Measurements from ENCODE around the gene MYO5C.

Gene MYO5C

GRCh38 chr15:52276256-52276770, 19.3 kb downstream of the MYO5C start:
- no peak for DNase-seq

GRCh38 chr15:52263563-52264282, 31.9 kb downstream of the MYO5C start:
- DNase-seq: no peak

DNA sequence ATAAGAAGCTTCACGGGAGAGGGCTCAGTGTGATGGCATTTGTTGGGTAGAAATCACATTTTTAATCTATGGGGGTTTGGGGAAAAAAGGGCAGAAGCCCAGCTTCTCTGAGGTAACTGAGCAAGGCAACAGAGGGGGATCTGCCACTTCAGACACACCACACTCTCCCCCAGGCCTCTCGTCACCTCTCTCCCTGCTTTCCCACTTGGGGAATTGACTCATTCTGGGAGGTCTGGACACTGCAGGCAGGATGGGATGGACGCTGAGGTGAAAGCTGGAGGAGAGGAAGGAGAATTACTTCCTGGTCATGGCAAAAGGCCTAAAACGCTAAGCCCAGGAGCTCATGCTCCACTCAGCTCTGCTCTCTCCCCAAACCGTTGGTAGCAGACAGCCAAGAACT, 33.2 kb downstream of the MYO5C start:
- DNase-seq: no peak

GRCh38 chr15:52261498-52262242, 33.9 kb downstream of the MYO5C start:
- no peak for DNase-seq

DNA sequence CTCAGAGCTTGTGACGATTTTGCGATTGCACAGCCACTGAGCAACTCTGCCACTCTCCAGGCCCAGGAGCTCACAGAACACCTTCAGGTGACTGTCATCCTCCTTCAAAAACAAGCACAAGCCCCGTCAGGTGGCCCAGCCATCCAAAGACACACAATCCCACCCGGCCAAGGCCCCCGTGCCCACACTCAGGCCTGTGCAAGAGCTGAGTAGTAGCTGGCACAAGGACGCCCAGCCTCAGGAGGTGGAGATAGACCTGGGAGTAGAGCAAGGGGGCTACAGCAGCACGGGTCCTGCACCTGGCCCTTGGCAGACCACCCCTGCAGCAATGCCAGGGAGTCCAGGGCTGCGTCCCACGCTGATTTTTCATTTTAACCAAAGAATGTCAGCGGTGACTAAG, 34.6 kb downstream of the MYO5C start:
- no peak for DNase-seq

DNA sequence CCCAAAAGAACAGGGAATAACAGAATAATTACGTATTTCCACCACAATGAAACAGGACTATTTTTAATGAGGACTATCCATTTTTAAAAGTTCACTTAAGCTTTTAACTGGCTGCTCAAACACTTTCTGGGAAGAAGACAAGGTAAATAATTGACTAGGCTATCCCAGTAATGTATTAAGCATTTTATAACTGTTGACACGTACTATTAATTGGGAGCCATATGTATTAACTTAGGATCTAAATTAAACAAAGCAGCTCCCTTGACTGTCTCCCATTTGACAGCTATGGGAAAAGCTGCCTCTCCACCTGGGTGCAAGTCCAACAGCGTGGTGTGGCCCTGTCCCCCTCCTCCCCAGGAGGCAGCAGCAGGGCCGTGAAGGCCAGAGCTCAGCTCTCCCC, 36.1 kb downstream of the MYO5C start:
- no peak for DNase-seq

GRCh38 chr15:52258461-52258860, 37.1 kb downstream of the MYO5C start:
- no peak for DNase-seq

DNA sequence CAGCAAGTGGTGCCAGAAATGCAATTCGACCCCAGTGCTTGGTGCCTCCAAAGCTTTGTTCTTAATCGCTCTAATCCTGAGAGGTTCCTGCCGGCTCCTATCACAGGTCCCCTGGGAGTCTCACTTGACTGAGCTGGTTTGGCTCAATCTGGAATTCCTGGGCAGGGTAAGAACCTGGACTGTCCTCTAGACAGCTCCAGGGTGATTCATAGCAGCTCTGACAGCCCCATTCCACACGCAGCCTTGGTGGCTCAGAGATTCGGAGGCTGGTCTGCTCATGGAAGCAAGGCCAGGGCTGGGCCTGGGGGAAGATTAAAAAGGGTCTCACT, 37.9 kb downstream of the MYO5C start:
- peak; percentile 50 for DNase-seq

- peak; percentile 34 for DNase-seq
Observed at GRCh38 chr15:52256930-52257733, 38.5 kb downstream of the MYO5C start.

DNA sequence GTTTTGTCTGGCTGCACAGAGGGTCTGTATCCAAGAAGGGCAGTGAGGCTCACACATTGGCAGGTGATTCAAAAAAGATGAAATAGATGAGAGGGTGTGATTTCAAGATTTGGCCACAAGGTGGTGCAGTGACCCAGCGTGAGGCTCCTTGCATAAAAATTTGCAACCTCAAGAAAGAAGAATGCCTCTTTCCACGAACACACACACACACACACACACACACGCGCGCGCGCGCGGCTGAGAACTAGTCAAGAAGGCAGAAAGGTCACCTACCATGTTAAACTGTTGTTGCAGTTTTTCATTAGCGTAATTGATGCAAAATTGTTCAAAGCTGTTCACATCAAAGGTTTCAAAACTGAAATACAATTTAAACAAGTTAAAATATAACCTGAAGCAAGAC, 39.2 kb downstream of the MYO5C start:
- no peak for DNase-seq

DNA sequence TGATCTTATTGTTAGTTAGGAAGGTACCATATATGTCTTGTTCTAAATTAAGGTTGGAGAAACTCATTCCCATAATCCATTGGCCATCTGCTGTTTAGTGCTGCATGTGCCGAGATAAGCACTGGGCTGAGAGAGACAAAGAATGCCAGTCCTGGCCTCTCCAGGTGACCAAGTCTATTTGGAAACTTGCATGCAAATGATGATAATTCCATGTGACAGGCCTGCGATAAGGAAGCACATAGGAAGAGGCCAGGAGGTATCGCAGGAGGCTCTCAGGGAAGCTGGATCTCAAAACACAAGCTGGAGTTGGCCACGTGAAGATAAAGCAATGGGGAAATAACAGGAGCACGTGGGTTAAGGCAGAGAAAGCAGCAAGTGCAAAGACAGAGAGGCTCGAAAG, 39.7 kb downstream of the MYO5C start:
- DNase-seq: no peak

DNA sequence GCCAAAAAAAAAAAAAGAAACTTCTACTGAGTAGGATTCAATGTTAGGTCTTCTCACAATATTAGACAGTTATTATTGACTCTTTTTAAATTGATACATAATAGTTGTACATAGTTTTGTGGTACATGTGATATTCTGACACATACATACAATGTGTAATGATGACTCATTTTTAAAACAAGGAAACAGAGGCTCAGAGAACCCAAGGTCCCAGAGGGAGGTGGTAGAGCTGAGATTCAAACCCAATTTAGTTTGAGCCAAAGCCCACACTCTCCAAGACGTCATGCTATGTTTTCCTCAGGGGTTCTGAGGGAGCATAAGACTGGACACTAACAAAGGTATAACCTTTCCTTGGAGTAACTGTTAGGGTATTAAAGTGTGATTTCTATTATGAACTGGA, 40.6 kb downstream of the MYO5C start:
- DNase-seq: no peak

- DNase-seq: no peak
Observed at GRCh38 chr15:52254391-52254790, 41.2 kb downstream of the MYO5C start.

- DNase-seq: no peak
Observed at GRCh38 chr15:52252781-52253180, 42.8 kb downstream of the MYO5C start.

- no peak for DNase-seq
Observed at GRCh38 chr15:52251144-52251860, 44.3 kb downstream of the MYO5C start.

GRCh38 chr15:52247461-52247860, 48.1 kb downstream of the MYO5C start:
- DNase-seq: no peak

DNA sequence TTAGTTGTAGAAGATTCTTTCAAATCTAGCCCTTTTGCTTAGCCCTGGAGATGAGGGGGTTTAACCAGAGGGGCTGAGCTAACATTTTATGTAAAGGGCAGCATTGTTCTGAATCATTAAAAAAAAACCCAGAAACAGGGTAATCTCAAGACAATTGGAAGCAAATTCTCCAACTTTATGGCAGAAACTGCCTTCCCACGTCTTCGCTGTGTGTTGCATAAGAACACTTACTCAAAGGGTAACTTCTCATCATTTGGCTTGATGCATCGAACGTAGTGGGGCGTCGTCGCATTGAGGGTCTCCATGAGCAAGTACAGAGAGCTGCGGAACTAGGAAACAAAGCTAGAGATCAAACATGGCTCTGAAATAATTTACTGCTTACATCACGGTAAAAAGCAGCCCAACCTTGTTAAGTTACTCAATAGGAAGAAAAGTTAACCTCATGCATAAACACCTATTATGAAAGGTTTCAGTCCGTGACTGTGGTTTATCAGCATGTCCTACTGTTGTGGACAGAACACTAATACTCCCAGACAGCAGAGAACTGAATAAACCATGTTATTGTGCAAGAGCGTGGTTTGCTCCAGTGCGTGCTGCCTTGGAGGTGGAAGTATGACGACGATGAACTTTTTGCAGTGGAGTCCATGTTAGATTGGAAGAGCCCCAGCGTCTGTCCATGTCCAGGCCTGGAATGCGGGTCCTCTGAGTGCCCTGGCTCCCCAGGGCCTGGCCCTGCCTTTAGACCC, 48.7 kb downstream of the MYO5C start:
- no peak for DNase-seq

DNA sequence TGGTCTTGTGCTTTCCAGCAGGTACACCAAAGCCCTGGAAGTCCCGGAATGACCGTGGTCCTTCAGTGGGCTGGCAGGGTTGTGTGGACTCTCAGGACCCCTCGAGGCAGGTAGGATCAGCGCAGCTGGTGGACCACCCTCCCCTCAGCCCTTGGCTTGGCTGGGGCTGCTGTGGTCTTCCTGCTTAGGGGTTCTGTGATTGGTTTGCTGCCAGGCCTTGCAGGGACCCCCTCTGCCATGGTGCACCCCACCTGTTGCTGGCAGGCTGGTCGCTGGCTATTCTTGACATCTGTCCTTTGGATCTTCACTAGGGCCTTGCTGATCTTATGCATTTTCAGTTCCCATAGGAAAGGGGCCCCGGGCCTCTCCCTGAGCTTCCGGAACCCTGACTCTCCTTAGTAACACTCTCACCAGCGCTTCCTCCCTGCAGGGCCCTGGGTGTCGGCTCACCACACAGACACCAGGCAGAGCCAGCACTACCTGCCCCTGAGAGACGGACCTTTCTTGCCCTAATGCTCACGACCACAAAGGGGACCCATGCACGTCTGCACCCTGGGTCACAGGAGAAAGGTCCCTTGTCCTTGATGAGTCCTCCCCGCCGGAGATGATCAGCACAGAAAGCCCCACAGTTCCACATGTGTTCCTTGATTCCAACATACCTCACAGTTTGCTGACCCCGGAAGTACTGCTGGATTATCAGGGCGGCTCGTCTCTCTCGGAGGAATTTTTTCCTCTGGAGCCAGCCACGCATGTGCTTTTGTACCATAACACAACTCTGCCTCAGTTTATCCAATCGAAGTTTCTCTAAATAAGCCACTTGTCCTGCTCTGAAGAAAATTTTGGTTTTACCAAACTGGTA, 51.7 kb downstream of the MYO5C start:
- no peak for DNase-seq

DNA sequence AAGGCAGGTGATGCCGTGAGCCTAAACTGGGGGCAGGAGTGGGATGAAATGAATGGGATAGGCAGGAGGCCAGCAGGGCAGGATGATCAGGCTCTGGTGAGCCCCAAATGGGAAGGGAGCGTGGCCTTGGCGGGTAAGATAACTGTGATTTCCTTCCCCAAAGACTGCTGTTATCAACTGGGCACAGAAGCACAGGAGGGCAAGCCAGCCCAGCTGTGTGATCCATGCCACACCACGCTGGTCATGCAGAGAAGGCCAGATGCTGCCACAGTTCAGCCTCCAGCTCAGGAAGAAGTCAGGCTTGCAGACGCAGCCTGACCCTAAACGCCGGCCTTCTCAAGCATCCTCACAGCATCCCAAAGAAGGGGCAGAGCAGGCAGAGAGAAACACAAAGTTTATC, 52.3 kb downstream of the MYO5C start:
- no peak for DNase-seq

DNA sequence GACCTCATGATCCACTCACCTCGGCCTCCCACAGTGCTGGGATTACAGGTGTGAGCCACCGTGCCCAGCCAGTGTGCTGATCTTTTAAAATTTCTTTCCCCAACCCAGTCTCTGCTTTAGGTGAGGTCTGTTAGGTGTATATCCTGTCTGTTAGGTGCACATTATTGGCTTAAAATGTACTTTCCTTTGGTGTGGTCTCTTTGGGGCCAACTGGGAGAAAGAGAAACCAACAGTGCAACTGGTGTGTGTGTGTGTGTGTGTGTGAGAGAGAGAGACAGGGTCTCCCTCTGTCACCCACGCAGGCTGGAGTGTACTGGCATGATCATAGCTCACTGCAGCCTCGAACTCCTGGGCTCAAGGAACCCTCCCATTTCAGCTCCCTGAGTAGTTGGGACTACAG, 54.1 kb downstream of the MYO5C start:
- no peak for DNase-seq

GRCh38 chr15:52240166-52240565, 55.4 kb downstream of the MYO5C start:
- no peak for DNase-seq
